Ectodermal cell (in vitro differentiated cells): ENCODE data around the gene RARS2.
A peak's percentile ranks its signal among the peaks of the same experiment; 100 is the strongest.
"Not testable (repeated sequence)": the region's sequence is repeated elsewhere in the genome, so short reads cannot be mapped to it uniquely, and the experiment has no call there.

Experiments
- H3K27ac ChIP-seq: 2 replicates; pipeline ENCODE4 v1.7.0; 2013; ENCODE audit warnings: mild to moderate bottlenecking, low read depth, low read length; ENCODE audit not compliant: insufficient read depth, poor library complexity, severe bottlenecking
- H3K27me3 ChIP-seq: 2 replicates; pipeline ENCODE4 v1.7.0; 2013; ENCODE audit warnings: mild to moderate bottlenecking, low read length; ENCODE audit not compliant: insufficient read depth, control insufficient read depth, poor library complexity, severe bottlenecking
- H3K36me3 ChIP-seq: one replicate; pipeline ENCODE4 v1.7.0; 2013; ENCODE audit warnings: low read length; ENCODE audit not compliant: control insufficient read depth, insufficient read depth
- H3K4me1 ChIP-seq: one replicate; pipeline ENCODE4 v1.7.0; 2013; ENCODE audit warnings: low read length; ENCODE audit not compliant: control insufficient read depth, insufficient read depth
- H3K4me3 ChIP-seq: 2 replicates; pipeline ENCODE4 v1.7.0; 2013; ENCODE audit warnings: low read depth, low read length, control low read depth; ENCODE audit not compliant: insufficient read depth
- H3K9me3 ChIP-seq: 2 replicates; pipeline ENCODE4 v1.7.0; 2013; ENCODE audit warnings: mild to moderate bottlenecking, low read length, moderate library complexity; ENCODE audit not compliant: control insufficient read depth
- WGBS, 2 experiments: methylation state at CpG; one replicate each; pipeline ENCODE4 v1.1.7; 2013; ENCODE audit warnings: missing lambda C conversion rate in 2 of 2; 5-methylcytosine and 5-hydroxymethylcytosine counted together

The RARS2 gene

DNA sequence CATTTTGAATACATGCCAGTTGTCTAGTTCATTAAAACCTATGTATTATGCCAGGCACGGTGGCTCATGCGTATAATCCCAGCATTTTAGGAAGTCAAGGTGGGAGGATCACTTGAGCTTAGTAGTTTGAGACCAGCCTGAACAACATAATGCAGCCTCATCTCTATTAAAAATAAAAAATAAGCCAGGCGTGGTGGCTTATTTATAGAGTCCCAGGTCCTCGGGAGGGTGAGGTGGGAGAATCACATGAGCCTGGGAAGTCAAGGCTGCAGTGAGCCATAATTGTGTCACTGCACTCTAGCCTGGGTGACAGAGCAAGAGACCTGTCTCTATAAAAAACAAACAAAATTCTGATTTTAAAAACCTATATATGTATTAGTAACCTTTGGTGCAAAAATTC is 27.6 kb upstream of the RARS2 start:
- peaks cover 15% of the 10 kb centered on the region for H3K36me3 ChIP-seq
- no peak overlapping the region for H3K4me3 ChIP-seq
- H3K27ac ChIP-seq: no peak overlapping the region
- no peaks in the 10 kb centered on the region for H3K4me1 ChIP-seq
- WGBS, 2 experiments: 92 to 94% methylated on average over 4 of the region's 4 CpGs
- no peaks in the 10 kb centered on the region for H3K27me3 ChIP-seq
- H3K9me3 ChIP-seq: no peaks in the 10 kb centered on the region

DNA sequence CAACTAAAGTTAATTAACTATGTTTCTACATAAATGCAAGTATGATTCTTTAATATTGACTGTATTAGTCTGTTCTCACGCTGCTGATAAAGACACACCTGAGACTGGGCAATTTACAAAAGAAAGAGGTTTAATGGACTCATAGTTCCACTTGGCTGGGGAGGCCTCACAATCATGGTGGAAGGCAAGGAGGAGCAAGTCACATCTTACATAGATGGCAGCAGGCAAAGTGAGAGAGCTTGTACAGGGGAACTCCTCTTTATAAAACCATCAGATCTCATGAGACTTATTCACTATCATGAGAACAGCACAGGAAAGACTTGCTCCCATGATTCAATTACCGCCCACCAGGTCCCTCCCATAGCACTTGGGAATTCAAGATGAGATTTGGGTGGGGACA is 23.2 kb upstream of the RARS2 start:
- not testable (repeated sequence) for H3K27ac ChIP-seq, H3K9me3 ChIP-seq, H3K4me1 ChIP-seq, H3K4me3 ChIP-seq, H3K27me3 ChIP-seq
- 92 to 94% methylated on average over 2 of the region's 2 CpGs for WGBS, 2 experiments
- peaks cover 17% of the 10 kb centered on the region for H3K36me3 ChIP-seq

DNA sequence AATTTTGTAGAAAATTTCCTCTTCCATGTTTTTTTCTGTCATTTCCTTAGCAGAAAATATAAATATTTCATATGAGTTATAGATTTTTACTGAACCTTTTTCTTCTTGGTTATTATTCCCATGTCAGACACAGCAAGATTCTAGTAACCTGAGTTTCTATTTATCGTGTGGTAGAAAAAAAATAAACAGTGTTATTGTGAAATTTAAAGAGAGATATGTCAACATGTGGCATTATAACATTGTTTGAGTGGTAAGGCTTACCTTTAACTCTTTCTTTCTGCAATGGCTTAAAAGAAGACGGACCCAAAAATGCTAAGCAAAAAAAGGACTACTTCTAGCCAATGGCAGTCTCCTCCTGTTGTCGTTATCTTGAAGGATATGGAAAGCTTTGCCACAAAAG is 19.0 kb upstream of the RARS2 start:
- Histone ChIP-seq H3K9me3 (no peaks in the 10 kb centered on the region), H3K4me3 (no peak overlapping the region), H3K36me3 (peaks cover 13% of the 10 kb centered on the region), H3K27ac (no peak overlapping the region), H3K4me1 (no peaks in the 10 kb centered on the region), H3K27me3 (no peaks in the 10 kb centered on the region)
- 94 to 98% methylated on average over 3 of the region's 3 CpGs for WGBS, 2 experiments

DNA sequence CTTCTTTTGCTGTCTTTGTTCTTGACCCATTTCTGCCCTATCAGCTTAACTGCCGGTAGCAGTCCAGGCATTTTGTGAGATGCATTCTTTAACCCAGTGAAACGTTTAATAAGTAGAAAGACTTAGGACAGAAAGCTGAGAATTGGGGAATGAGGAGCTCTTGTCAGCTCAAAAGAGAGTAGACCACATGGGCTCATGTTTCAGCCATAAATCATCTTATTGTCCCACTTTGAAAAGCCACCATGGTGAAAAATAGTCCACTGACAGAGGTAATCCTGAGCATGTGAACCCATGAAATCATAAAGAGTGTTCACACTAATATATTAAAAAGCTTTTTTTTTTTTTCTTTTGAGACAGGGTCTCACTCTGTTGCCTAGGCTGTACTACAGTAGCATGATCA is 16.4 kb upstream of the RARS2 start:
- no peaks in the 10 kb centered on the region for H3K9me3 ChIP-seq
- WGBS, 2 experiments: 91 to 94% methylated on average over 2 of the region's 2 CpGs
- H3K36me3 ChIP-seq: peaks cover 7% of the 10 kb centered on the region
- H3K27me3 ChIP-seq: no peaks in the 10 kb centered on the region
- no peak overlapping the region for H3K27ac ChIP-seq
- no peak overlapping the region for H3K4me3 ChIP-seq
- no peaks in the 10 kb centered on the region for H3K4me1 ChIP-seq

DNA sequence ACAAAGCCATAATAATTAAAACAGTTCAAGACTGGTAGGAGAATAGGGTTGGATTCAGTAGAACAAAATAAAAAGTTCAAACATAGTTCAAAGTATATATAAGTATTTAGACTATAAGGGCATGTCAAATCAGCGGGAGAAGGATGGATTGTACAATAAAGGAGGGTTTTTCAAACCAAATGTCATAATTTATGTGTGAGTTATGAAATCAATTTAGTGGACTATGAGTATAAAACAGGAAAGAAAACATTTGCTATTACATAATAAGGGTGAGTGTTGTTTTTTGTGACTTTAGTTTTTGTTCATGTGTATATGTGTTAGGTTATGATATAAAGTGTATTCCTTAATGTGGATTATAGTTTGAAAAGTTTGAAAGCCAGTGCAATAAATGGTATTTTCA is 10.8 kb upstream of the RARS2 start:
- Histone ChIP-seq H3K9me3 (no peaks in the 10 kb centered on the region), H3K4me1 (no peaks in the 10 kb centered on the region), H3K27me3 (no peaks in the 10 kb centered on the region), H3K27ac (no peak overlapping the region), H3K4me3 (no peak overlapping the region), H3K36me3 (no peaks in the 10 kb centered on the region)
- 97 to 100% methylated on average over 1 of the region's 1 CpG for WGBS, 2 experiments

DNA sequence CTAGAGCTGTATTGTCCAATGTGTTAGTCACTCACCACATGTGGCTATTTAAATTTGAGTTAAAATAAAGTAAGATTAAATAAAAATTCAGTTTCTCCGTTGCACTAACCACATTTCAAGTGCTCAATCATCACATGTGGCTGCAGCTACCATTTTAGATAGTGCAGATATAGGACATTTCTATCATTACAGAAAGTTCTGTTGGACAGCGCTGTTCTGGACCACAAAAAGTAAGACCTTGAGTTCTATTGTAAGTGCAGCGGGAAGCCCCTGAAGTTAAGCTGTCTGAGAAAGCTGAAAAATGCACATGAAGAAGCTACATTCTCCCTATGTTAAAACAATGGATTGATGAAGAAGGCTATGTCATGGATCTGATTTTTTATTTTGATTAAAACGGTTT is 1.2 kb upstream of the RARS2 start:
- WGBS, 2 experiments: 70 to 71% methylated on average over 4 of the region's 4 CpGs
- Histone ChIP-seq H3K27me3 (no peaks in the 10 kb centered on the region), H3K36me3 (peaks cover 6% of the 10 kb centered on the region), H3K4me3 (peak overlapping the region; percentile 97), H3K27ac (no peak overlapping the region), H3K9me3 (no peaks in the 10 kb centered on the region), H3K4me1 (no peaks in the 10 kb centered on the region)

DNA sequence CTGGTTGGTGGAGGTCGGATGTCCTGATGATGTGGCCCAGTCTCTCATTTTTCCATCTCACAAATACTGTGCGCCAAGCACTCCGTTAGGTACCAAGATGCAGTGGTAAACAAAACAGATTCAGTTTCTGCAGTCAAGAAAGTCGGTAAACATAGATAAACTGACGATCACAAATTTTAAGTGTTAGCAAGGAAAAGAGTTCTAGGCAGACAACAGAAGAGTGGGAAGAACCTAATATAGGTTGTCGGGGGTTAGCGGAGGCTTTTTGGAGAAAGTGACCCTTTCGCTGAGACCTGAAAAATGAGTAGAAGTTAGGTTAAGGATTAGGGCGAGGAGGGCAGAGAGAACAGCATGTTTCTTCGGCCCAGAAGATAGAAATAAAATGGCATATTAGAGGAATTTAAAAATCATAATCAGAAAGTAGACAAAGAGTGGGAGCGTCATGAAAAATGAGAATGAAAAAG is 662 bp upstream of the RARS2 start:
- no peaks in the 10 kb centered on the region for H3K9me3 ChIP-seq
- no peaks in the 10 kb centered on the region for H3K27me3 ChIP-seq
- peak overlapping the region; percentile 81 for H3K27ac ChIP-seq
- WGBS, 2 experiments: 3% methylated on average over 10 to 11 of the region's 11 CpGs
- H3K4me1 ChIP-seq: no peaks in the 10 kb centered on the region
- peaks cover 5% of the 10 kb centered on the region for H3K36me3 ChIP-seq
- peak overlapping the region; percentile 97 for H3K4me3 ChIP-seq

DNA sequence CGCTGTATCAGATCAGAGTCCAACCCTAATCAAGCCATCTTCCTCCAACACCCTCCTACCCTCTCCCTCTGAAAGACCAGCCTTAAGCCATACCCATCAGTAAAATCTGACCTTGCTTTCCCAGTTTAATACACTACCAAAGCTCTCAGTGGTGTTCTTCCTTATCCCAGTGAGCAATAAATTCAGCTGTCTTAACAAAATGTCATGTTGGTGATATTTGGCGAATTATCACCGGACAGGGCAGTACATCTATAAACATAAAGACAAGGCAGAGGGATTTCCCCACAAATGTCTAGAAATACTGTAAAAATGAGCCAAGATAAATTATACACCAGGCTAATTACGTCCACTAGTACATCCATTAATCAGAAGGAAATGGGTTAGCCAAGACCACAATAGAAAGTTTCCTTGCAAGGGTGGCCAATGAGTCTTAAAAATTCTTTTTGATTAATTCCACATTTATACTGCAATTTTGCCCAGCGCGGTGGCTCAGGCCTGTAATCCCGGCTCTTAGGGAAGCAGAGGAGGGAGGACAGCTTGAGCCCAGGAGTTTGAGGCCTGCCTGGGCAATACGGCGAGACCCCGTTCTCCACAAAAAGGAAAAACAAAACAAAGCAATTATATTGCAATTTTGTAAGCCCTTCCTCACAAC is 905 bp downstream of the RARS2 start:
- Histone ChIP-seq H3K4me3 (peak overlapping the region; percentile 97), H3K27ac (no peak overlapping the region), H3K9me3 (no peaks in the 10 kb centered on the region), H3K36me3 (no peaks in the 10 kb centered on the region), H3K4me1 (no peaks in the 10 kb centered on the region), H3K27me3 (no peaks in the 10 kb centered on the region)
- WGBS, 2 experiments: 36 to 45% methylated on average over 10 of the region's 10 CpGs

DNA sequence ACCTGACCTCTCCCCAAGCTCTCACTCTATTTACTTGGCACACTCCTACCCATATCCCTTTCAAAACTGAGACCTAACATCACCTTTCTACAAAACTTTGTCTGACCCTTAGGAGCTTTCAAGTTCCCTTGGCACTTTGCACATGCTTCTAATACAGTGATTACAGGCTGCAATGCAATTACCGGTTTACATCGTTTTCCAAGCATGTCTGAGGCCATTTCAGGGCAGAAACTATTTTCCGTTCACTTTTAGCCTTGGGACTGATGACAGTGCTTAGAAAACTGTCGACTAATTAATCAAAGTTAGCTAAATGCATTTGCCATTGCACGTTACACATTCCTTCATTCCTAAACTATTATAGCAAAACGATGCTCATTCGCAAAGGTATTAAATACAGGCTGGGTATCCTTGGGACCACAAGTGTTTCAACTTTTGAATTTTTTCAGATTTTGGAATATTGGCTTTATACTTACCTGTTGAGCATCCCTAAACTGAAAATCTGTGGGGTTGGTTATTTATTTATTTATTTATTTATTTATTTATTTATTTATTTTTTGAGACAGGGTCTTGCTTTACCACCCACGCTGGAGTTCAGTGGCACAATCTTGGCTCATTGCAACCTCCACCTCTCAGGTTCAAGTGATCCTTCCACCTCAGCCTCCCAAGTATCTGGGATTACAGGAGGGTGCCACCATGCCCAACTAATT is 3.3 kb downstream of the RARS2 start:
- Histone ChIP-seq H3K27ac (no peak overlapping the region), H3K4me3 (no peak overlapping the region), H3K27me3 (no peaks in the 10 kb centered on the region), H3K36me3 (peaks cover 12% of the 10 kb centered on the region), H3K4me1 (no peaks in the 10 kb centered on the region), H3K9me3 (no peaks in the 10 kb centered on the region)
- WGBS, 2 experiments: 97% methylated on average over 8 of the region's 8 CpGs

DNA sequence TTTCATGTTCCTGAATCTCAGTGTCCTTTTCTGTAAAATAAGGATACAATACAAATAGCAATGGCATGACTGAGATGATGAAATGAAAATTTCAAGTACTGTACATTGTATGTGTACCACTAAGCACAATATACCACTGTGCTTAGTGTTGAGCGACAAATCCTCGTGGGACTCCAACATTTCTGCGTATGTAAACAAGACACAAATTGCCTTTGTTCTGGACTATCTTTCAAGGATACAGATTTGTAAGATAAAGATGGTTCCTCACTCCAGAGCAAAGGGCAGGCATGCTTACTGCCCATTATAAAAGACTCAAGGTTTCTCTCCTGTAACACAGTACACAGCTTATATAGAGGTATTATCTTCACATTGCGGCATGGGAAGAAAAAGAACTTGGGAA is 6.0 kb downstream of the RARS2 start:
- H3K4me3 ChIP-seq: no peak overlapping the region
- 98 to 100% methylated on average over 4 of the region's 4 CpGs for WGBS, 2 experiments
- H3K4me1 ChIP-seq: no peaks in the 10 kb centered on the region
- peaks cover 17% of the 10 kb centered on the region for H3K36me3 ChIP-seq
- no peaks in the 10 kb centered on the region for H3K27me3 ChIP-seq
- H3K27ac ChIP-seq: no peak overlapping the region
- H3K9me3 ChIP-seq: no peaks in the 10 kb centered on the region
